ENCODE measurements around the gene CCP110. TPM values are rescaled to one million over a fixed set of nuclear protein-coding genes. Genes with fewer than 3 reads are reported as not detected.

Gene CCP110
- total RNA-seq, 1 experiment from 2014 or later, result 31.8 TPM

DNA sequence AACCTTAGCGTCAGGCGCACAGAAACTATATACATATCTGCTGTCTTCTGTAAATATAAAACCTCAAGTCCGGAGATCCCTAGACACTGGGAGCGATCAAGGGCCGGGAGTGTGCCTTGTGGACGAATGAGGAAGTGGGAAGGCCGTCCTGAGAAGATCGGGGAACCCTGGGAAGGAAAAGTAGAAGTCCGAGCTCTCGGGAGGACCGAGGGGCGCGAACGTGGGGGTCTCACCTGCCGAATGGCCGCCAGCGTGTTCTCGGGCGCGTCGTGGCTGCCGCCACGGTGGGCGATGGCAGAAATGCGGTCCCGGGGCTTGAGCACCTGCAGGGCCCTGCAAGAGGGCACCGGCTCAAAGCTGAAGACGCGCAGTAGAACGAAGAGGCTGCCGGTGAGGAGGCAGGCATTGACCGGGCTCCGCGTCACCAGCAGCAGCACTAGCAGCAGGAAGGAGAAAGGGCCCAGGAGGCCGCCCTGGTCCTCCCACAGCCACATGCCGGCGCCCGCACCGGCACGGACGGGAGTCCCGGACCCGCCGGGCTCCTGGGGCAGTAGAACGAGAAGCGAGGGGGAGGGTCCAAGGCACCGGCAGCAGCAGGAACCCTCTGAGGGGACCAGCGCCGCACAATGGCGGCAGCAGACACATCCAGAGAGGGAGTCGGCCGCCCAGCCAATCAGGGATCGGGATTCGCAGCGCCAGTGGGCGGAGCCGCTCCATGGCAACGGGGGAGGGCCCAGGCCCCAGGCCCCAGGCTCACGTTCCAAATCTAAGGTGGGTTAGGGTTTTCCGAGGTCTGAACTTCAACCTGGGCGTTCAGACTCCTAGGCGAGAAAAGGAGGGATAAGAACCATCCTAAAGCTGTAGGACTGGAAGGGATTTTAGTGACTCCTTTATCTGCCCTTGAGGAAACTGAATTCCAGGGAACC lies 2.0 kb upstream of the CCP110 start, which contains the start of gene GDE1:
GDE1 (minus strand) TSS at position 628 of the 926 bp plus-strand sequence; CDS start at position 494, 134 bp downstream.
- ATAC-seq, result peak; percentile 92
- no peaks in the 10 kb centered on the region for H3K27me3 ChIP-seq (ENCODE audit: control insufficient read depth, insufficient read depth, low read length)
- BruUV-seq (replicated peaks), result no TSS peak
- intact Hi-C loops (cut with micrococcal nuclease; ENCODE audit: unreplicated experiment) (no loop called here), in situ Hi-C loops (cut with HindIII; ENCODE audit: low pct_unique_long_range_greater_than_20kb, low sequenced_read_pairs) (no loop called here)
- H3K4me3 ChIP-seq (ENCODE audit: low read depth in 2 of 2, low read length in 2 of 2), result peak within 1 kb of the TSS; percentile 85 to 88
- peaks cover under 1% of the 10 kb centered on the region for H3K36me3 ChIP-seq (ENCODE audit: control insufficient read depth, insufficient read depth, low read length)
- ChIA-PET CTCF (no interaction called here), POLR2A (interaction anchor here (1.1 kb wide), 1 partner anchor 412 kb away, joined by 5 read pairs; no protein-coding TSS in a partner anchor)
- TF ChIP-seq, protein P1, sequence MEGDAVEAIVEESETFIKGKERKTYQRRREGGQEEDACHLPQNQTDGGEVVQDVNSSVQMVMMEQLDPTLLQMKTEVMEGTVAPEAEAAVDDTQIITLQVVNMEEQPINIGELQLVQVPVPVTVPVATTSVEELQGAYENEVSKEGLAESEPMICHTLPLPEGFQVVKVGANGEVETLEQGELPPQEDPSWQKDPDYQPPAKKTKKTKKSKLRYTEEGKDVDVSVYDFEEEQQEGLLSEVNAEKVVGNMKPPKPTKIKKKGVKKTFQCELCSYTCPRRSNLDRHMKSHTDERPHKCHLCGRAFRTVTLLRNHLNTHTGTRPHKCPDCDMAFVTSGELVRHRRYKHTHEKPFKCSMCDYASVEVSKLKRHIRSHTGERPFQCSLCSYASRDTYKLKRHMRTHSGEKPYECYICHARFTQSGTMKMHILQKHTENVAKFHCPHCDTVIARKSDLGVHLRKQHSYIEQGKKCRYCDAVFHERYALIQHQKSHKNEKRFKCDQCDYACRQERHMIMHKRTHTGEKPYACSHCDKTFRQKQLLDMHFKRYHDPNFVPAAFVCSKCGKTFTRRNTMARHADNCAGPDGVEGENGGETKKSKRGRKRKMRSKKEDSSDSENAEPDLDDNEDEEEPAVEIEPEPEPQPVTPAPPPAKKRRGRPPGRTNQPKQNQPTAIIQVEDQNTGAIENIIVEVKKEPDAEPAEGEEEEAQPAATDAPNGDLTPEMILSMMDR (IDR thresholded peaks at IDR 0.05), result peak; percentile 79
- TF ChIP-seq, protein P2, sequence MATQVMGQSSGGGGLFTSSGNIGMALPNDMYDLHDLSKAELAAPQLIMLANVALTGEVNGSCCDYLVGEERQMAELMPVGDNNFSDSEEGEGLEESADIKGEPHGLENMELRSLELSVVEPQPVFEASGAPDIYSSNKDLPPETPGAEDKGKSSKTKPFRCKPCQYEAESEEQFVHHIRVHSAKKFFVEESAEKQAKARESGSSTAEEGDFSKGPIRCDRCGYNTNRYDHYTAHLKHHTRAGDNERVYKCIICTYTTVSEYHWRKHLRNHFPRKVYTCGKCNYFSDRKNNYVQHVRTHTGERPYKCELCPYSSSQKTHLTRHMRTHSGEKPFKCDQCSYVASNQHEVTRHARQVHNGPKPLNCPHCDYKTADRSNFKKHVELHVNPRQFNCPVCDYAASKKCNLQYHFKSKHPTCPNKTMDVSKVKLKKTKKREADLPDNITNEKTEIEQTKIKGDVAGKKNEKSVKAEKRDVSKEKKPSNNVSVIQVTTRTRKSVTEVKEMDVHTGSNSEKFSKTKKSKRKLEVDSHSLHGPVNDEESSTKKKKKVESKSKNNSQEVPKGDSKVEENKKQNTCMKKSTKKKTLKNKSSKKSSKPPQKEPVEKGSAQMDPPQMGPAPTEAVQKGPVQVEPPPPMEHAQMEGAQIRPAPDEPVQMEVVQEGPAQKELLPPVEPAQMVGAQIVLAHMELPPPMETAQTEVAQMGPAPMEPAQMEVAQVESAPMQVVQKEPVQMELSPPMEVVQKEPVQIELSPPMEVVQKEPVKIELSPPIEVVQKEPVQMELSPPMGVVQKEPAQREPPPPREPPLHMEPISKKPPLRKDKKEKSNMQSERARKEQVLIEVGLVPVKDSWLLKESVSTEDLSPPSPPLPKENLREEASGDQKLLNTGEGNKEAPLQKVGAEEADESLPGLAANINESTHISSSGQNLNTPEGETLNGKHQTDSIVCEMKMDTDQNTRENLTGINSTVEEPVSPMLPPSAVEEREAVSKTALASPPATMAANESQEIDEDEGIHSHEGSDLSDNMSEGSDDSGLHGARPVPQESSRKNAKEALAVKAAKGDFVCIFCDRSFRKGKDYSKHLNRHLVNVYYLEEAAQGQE (IDR thresholded peaks at IDR 0.05; ENCODE audit: insufficient read depth in 1 of 2, low read depth in 2 of 2, low read length in 1 of 2), result no peak
- peak; percentile 79 for TF ChIP-seq POLR2AphosphoS5 (IDR thresholded peaks at IDR 0.05; ENCODE audit: low read depth, low read length)
- TF ChIP-seq SIN3A (IDR thresholded peaks at IDR 0.05; ENCODE audit: borderline replicate concordance, insufficient read depth, low read depth, low read length), result peak; percentile 94; the same call in 1 of the 2 replicates
- no peak for TF ChIP-seq TCF7L2 (IDR thresholded peaks at IDR 0.05; ENCODE audit: low read depth, low read length)
- peak within 1 kb of the TSS; percentile 91 for H3K27ac ChIP-seq (ENCODE audit: low read length)
- peaks cover 29% of the 10 kb centered on the region for H3K4me1 ChIP-seq (ENCODE audit: control insufficient read depth, insufficient read depth, low read length)
- H3K9me3 ChIP-seq (ENCODE audit: control insufficient read depth, insufficient read depth, low read depth, low read length), result no peaks in the 10 kb centered on the region
- peak; percentile 64 for DNase-seq (ENCODE audit: low read depth, low spot score)

DNA sequence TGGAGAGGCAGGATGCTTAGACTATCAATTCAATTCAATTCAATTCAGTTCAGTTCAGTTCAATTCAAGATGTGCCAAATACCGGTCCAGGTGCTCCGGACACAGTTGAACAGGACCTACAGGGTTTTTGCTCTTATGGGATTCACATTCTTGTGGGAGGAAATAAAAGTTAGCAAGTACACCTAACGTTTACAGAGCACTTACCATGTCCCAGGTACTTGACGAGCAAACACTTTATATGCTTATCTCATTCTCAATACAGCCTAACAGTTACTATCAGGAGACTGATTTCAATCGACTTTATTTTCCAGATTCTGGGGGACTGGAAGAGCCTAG lies 1.4 kb upstream of the CCP110 start:
- intact Hi-C loops (cut with micrococcal nuclease; ENCODE audit: unreplicated experiment), result no loop called here
- Histone ChIP-seq H3K4me3 (ENCODE audit: low read depth in 2 of 2, low read length in 2 of 2) (peak overlapping the region; percentile 85 to 88), H3K4me1 (ENCODE audit: control insufficient read depth, insufficient read depth, low read length) (peaks cover 29% of the 10 kb centered on the region), H3K27ac (ENCODE audit: low read length) (peak overlapping the region; percentile 91), H3K9me3 (ENCODE audit: control insufficient read depth, insufficient read depth, low read depth, low read length) (no peaks in the 10 kb centered on the region), H3K27me3 (ENCODE audit: control insufficient read depth, insufficient read depth, low read length) (no peaks in the 10 kb centered on the region), H3K36me3 (ENCODE audit: control insufficient read depth, insufficient read depth, low read length) (no peaks in the 10 kb centered on the region; the same call in 1 of the 2 replicates)
- BruUV-seq (replicated peaks), result no TSS peak
- ATAC-seq (peak; percentile 1; the same call in 1 of the 2 replicates), DNase-seq (ENCODE audit: low read depth, low spot score) (peak; percentile 15)
- in situ Hi-C loops (cut with HindIII; ENCODE audit: low pct_unique_long_range_greater_than_20kb, low sequenced_read_pairs), result no loop called here
- CTCF ChIA-PET, result no interaction called here
- TF ChIP-seq, protein P1 (IDR thresholded peaks at IDR 0.05), result no peak
- TF ChIP-seq TCF7L2 (IDR thresholded peaks at IDR 0.05; ENCODE audit: low read depth, low read length) (no peak), SIN3A (IDR thresholded peaks at IDR 0.05; ENCODE audit: borderline replicate concordance, insufficient read depth, low read depth, low read length) (no peak), POLR2AphosphoS5 (IDR thresholded peaks at IDR 0.05; ENCODE audit: low read depth, low read length) (no peak)
- TF ChIP-seq, protein P2 (IDR thresholded peaks at IDR 0.05; ENCODE audit: insufficient read depth in 1 of 2, low read depth in 2 of 2, low read length in 1 of 2), result no peak
- POLR2A ChIA-PET, result no interaction called here
